RWPE1 (cell line): ENCODE results near the gene PPAN.

Source experiments
- CTCF ChIA-PET: fragments of 350-600 bp; sonication (Branson Sonifier 250); formaldehyde crosslinking; extraction: SDS; loops from one replicate; lab custom pipeline; 2021; lab: Yijun Ruan, JAX
- POLR2A ChIA-PET: fragments of 400-600 bp; formaldehyde crosslinking; extraction: SDS; loops from one replicate; lab custom pipeline; 2020; ENCODE audit warnings: antibody characterized with exemption; ENCODE audit not compliant: low non-redundant PET; lab: Yijun Ruan, JAX
- DNase-seq: peaks from one replicate; pipeline ENCODE4 v3.0.0; 2012; ENCODE audit warnings: low spot score
- H3K27ac ChIP-seq: fragments of 450-650 bp; 2 replicates; pipeline ENCODE4 v1.5.1; 2017
- CTCF ChIP-seq: fragments of 450-650 bp; conservative IDR thresholded peaks from 2 replicates; pipeline ENCODE4 v1.5.1; 2017; ENCODE audit warnings: low read depth, mild to moderate bottlenecking

Gene PPAN

GRCh38 chr19:10115392-10116084 lies 9.4 kb downstream of the PPAN start:
- POLR2A ChIA-PET = interaction anchor here (0.5 kb wide), 1 partner anchor 58 kb away, joined by 3 read pairs; no protein-coding TSS in a partner anchor

DNA sequence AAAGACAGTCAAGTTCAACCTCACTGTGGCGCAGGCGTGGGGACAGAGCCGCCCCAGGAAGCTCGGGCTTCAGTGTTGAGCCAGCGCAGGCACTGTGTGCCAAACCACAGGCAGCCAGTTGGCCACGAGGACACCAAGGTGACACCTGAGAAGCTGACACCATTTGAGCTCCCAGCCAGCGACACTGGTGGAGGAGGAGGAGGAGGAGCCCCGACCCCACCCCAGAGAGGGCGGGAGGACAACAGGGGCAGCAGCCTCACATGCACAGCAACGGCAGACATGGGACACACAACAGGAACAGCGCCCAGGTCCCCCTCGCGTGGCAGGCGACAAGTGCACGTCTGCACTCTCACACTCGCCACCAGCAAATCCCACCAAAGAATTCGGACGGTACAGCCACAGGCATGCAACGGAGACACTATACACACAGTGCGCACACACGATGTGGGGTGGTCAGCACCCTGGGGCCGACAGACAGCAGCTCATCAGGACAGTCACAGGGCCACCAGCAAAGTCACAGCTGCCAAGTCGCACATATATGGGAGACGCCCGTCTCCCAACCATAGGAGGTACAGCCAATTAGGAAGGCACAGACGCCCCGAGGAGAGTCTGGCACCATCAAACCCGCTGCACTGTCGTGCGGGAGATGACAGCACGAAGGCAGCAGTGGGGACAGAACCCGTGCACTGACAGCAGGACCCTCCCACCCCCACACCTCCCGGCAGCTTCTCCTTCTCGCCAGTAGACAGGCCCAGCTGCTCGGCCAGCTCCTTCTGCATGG lies 10.1 kb downstream of the PPAN start:
- TF ChIP-seq CTCF = no peak
- DNase-seq = no peak
- H3K27ac ChIP-seq = peak overlapping the region; percentile 73
- CTCF ChIA-PET = no interaction called here
- POLR2A ChIA-PET = interaction anchor here (0.6 kb wide), 2 partner anchors 119 to 127 kb away, joined by 6 to 9 read pairs; no protein-coding TSS in a partner anchor

More at GRCh38 chr19:10115392-10116084, 9.4 kb downstream of the PPAN start:
- DNase-seq = no peak
- CTCF ChIA-PET = no interaction called here
- TF ChIP-seq CTCF = no peak
- H3K27ac ChIP-seq = peak overlapping the region; percentile 73

GRCh38 chr19:10116866-10117616 lies 10.9 kb downstream of the PPAN start:
- ChIA-PET POLR2A (interaction anchor here (0.6 kb wide), 1 partner anchor 126 kb away, joined by 9 read pairs; no protein-coding TSS in a partner anchor), CTCF (no interaction called here)

GRCh38 chr19:10118960-10119359 lies 12.8 kb downstream of the PPAN start:
- POLR2A ChIA-PET = no interaction called here
- no peak for TF ChIP-seq CTCF
- CTCF ChIA-PET = interaction anchor here (0.6 kb wide), 1 partner anchor 18 kb away, joined by 3 read pairs; no protein-coding TSS in a partner anchor
- no peak for DNase-seq
- H3K27ac ChIP-seq = peak overlapping the region; percentile 81

More at GRCh38 chr19:10116866-10117616, 10.9 kb downstream of the PPAN start:
- no peak for TF ChIP-seq CTCF
- DNase-seq = no peak
- peak overlapping the region; percentile 73; the same call in 1 of the 2 replicates for H3K27ac ChIP-seq

DNA sequence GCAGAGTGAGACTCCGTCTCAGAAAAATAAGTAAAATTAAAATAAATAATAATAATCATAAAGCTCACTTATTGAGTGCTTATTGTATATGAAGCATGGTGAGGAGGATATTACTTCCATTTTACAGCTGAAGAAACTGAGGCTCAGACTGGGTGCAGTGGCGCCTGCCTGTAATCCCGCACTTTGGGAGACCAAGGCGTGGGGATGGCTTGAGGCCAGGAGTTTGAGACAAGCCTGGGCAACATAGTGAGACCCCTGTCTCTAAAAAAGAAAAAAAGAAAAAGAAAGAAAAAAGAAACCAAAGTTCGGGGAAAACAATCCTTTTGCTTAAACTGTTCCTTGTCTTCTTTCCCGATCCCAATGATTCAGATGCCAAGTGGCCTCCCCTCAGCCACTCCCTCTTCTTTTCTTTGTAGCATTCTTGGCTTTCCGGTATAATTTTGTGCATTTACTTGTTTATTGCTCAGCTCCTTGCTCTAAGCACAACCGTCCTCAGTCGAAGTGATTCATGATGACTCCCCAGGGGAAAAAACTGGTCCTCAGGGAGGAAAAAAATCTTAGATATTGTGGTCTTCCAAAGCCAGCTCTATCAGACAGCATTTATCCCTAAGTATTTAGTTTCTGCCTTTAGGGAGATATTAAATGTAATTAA lies 14.5 kb downstream of the PPAN start:
- ChIA-PET CTCF (interaction anchor here (0.6 kb wide), 1 partner anchor 11 kb away, joined by 7 read pairs; no protein-coding TSS in a partner anchor), POLR2A (no interaction called here)
- TF ChIP-seq CTCF = no peak
- H3K27ac ChIP-seq = peak overlapping the region; percentile 81
- DNase-seq = peak; percentile 74
